Right lobe of liver (tissue), 4 donors: ENCODE results near the gene ATG5.

Experiments
- POLR2A ChIP-seq: fragments of 450-650 bp; IDR thresholded peaks from one replicate; pipeline ENCODE4 v1.6.1; 2017; ENCODE audit warnings: antibody characterized with exemption, mild to moderate bottlenecking
- TF ChIP-seq, protein P1 (sequence below), 4 donors: fragments of 200-600 bp in 3 of 4; fragments of 450-650 bp in 1 of 4; IDR thresholded peaks; one replicate each; pipeline versions ENCODE4 v1.5.1 to v1.8.0; 2016 to 2022; ENCODE audit warnings: antibody characterized with exemption in 4 of 4, mild to moderate bottlenecking in 2 of 4
- donor health status: DM: no; HTN: no; CAD: no.
- donor health status: DM: no; HTN: no; CAD: no.
- donor health status: DM: no; HTN: yes; CAD: no.

DNA sequence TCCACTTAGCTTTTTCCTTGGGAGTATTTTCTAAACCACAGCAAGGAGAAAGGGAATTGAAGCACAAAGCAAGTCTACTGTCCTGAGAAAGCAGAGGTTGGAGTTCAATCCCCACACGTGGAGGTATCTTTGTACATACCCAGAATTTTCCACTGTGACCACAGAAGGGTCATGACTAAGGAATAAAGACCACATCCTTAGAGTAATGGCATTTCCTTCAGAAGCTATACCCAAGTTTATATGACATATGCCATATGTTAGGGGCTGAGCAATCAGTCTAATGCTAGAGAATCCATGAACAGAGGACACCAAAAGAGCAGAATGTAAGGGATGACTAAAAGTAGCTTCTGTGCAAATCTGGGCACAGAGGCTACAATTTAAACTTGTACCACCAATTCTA, 46.4 kb downstream of the ATG5 start:
- no peak for TF ChIP-seq POLR2A
- TF ChIP-seq, protein P1, sequence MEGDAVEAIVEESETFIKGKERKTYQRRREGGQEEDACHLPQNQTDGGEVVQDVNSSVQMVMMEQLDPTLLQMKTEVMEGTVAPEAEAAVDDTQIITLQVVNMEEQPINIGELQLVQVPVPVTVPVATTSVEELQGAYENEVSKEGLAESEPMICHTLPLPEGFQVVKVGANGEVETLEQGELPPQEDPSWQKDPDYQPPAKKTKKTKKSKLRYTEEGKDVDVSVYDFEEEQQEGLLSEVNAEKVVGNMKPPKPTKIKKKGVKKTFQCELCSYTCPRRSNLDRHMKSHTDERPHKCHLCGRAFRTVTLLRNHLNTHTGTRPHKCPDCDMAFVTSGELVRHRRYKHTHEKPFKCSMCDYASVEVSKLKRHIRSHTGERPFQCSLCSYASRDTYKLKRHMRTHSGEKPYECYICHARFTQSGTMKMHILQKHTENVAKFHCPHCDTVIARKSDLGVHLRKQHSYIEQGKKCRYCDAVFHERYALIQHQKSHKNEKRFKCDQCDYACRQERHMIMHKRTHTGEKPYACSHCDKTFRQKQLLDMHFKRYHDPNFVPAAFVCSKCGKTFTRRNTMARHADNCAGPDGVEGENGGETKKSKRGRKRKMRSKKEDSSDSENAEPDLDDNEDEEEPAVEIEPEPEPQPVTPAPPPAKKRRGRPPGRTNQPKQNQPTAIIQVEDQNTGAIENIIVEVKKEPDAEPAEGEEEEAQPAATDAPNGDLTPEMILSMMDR (IDR thresholded peaks at IDR 0.05), result no peak
